K562 (cell line): Measurements from ENCODE around the gene TLX3. TPM values are rescaled to one million over a fixed set of nuclear protein-coding genes. Genes with fewer than 3 reads are reported as not detected.

ENCODE experiments used
- ATAC-seq: fragments of 200-7000 bp; cut with Tn5 transposase; 3 replicates; pipeline ENCODE4 v1.9.1; 2020; ENCODE audit warnings: moderate library complexity
- BruUV-seq: library from RNA; stranded (reverse); fragments of 400-500 nt; replicated peaks from 2 replicates; lab custom pipeline; 2021; lab: Mats Ljungman, UMichigan
- CTCF ChIA-PET: fragments of 300-600 bp; formaldehyde crosslinking; extraction: SDS; loops from one replicate; lab custom pipeline; 2021; ENCODE audit warnings: low intra/inter-chr PET ratio; lab: Yijun Ruan, JAX
- POLR2A ChIA-PET: fragments of 300-600, 350-650 bp; sonication (Branson Sonifier 250); formaldehyde crosslinking; extraction: SDS; loops from one replicate; lab custom pipeline; 2021; ENCODE audit warnings: antibody characterized with exemption, inconsistent platforms; lab: Yijun Ruan, JAX
- DNase-seq, 4 experiments: peaks; one replicate each; pipeline versions ENCODE4 v3.0.0 to v3.0.0-alpha.2; 2011 to 2018; ENCODE audit warnings: low spot score in 3 of 4, mixed read lengths in 3 of 4; ENCODE audit errors: extremely low read depth in 1 of 4
- FAIRE-seq: peaks from 2 replicates; lab custom pipeline; 2011; peaks lifted over from hg19 to GRCh38; lab: Jason Lieb, UNC
- H2AFZ ChIP-seq: 2 replicates; pipeline ENCODE4 v1.6.0; 2011; ENCODE audit warnings: low read depth, low read length, control low read depth, inconsistent platforms
- H3K27ac ChIP-seq: fragments of 200-600 bp; 3 replicates; pipeline ENCODE4 v1.8.0; 2011; ENCODE audit warnings: low read depth, mild to moderate bottlenecking, control low read depth, inconsistent platforms, low read length, moderate library complexity, mixed read lengths; ENCODE audit errors: extremely low read depth
- H3K27me3 ChIP-seq, 2 experiments: fragments of 300-600 bp in 1 of 2; 2 replicates in 1 of 2; 3 replicates in 1 of 2; pipeline versions ENCODE4 v1.6.0 to v1.8.0; 2011; ENCODE audit warnings: inconsistent platforms in 2 of 2, low read length in 2 of 2, mild to moderate bottlenecking in 1 of 2, mixed read lengths in 1 of 2, moderate library complexity in 1 of 2; ENCODE audit not compliant: control insufficient read depth in 2 of 2, insufficient read depth in 2 of 2
- H3K36me3 ChIP-seq: fragments of 300-600 bp; 3 replicates; pipeline ENCODE4 v1.8.0; 2011; ENCODE audit warnings: mild to moderate bottlenecking, low read length, inconsistent platforms; ENCODE audit not compliant: control insufficient read depth, insufficient read depth
- H3K4me1 ChIP-seq, 2 experiments: fragments of 200-600 bp in 1 of 2; replicated peaks in 1 of 2; 2 replicates in 1 of 2; 3 replicates in 1 of 2; pipeline versions ENCODE4 v1.5.1 to v1.8.0; 2011; ENCODE audit warnings: inconsistent platforms in 2 of 2, low read length in 2 of 2, mild to moderate bottlenecking in 1 of 2, mixed read lengths in 1 of 2, moderate library complexity in 1 of 2; ENCODE audit not compliant: control insufficient read depth in 2 of 2, insufficient read depth in 2 of 2
- H3K4me2 ChIP-seq: 2 replicates; pipeline ENCODE4 v1.6.1; 2011; ENCODE audit warnings: low read length, control low read depth, inconsistent platforms, mixed read lengths; ENCODE audit not compliant: insufficient read depth
- H3K4me3 ChIP-seq: fragments of 200-600 bp; sonication (generic), shearing (Covaris generic); 2 replicates; pipeline ENCODE4 v1.5.1; 2016; ENCODE audit warnings: control low read depth, inconsistent platforms
- H3K79me2 ChIP-seq: fragments of 200-600 bp; 3 replicates; pipeline ENCODE4 v1.8.0; 2011; ENCODE audit warnings: low read length, inconsistent platforms; ENCODE audit not compliant: control insufficient read depth, insufficient read depth
- H3K9ac ChIP-seq, 2 experiments: 2 replicates each; pipeline versions ENCODE4 v1.6.0 to v1.6.1; 2011; ENCODE audit warnings: low read depth in 2 of 2, low read length in 2 of 2, control low read depth in 1 of 2, inconsistent platforms in 1 of 2, mild to moderate bottlenecking in 1 of 2, mixed read lengths in 1 of 2; ENCODE audit not compliant: insufficient read depth in 1 of 2
- H3K9me1 ChIP-seq: one replicate; pipeline ENCODE4 v1.6.0; 2011; ENCODE audit warnings: inconsistent platforms, mild to moderate bottlenecking, low read length, moderate library complexity; ENCODE audit not compliant: control insufficient read depth, insufficient read depth
- H3K9me3 ChIP-seq: replicated peaks from 2 replicates; pipeline ENCODE4 v1.5.1; 2011; ENCODE audit warnings: low read depth, low read length, inconsistent platforms; ENCODE audit not compliant: control insufficient read depth, insufficient read depth
- H4K20me1 ChIP-seq: replicated peaks from 2 replicates; pipeline ENCODE4 v1.6.1; 2011; ENCODE audit warnings: low read length, inconsistent platforms, mixed read lengths; ENCODE audit not compliant: control insufficient read depth, insufficient read depth
- RAD21 ChIP-seq, 2 experiments: fragments of 250-450 bp in 1 of 2; fragments of 450-650 bp in 1 of 2; sonication (Bioruptor Pico) in 1 of 2; formaldehyde crosslinking in 1 of 2; IDR thresholded peaks in 1 of 2; conservative IDR thresholded peaks in 1 of 2; 2 replicates each; pipeline versions ENCODE4 v1.4.0 to v1.8.0; 2020 to 2022; ENCODE audit warnings: mild to moderate bottlenecking in 2 of 2, moderate library complexity in 1 of 2
- RB1 ChIP-seq: fragments of 450-650 bp; IDR thresholded peaks from 2 replicates; pipeline ENCODE4 v1.6.1; 2017; ENCODE audit warnings: low read depth, mild to moderate bottlenecking
- WGBS: fragments of 100-300 bp; shearing (Covaris generic); methylation state at CpG from one replicate; pipeline ENCODE4 v1.1.6; 2016; ENCODE audit warnings: low coverage, mixed read lengths; ENCODE audit not compliant: insufficient coverage; ENCODE audit errors: missing lambda C conversion rate; 5-methylcytosine and 5-hydroxymethylcytosine counted together
- in situ Hi-C: fragments of 300-500 bp; cut with MboI; formaldehyde crosslinking; loops from 4 replicates; pipeline ENCODE4 v1.15.0; 2018; ENCODE audit warnings: inconsistent platforms, mixed read lengths
- intact Hi-C: fragments of 100-400 bp; cut with micrococcal nuclease; formaldehyde crosslinking; loops from 2 replicates; pipeline ENCODE4 v1.14.2; 2022
- polyA plus RNA-seq, 8 experiments: library from polyadenylated mRNA; depleted of rRNA in 4 of 8; stranded (reverse) in 5 of 8; unstranded in 3 of 8; fragments of >200 nt; fragmentation: Nextera tagmentation in 2 of 8; fragmentation: Illumina TruSeq in 1 of 8; extraction: Ambion mirVana in 2 of 8; extraction: Trizol in 1 of 8; gene quantifications; 2 replicates each; pipeline versions ENCODE4 v1.2.1 to v1.2.3, GENCODE V29; 2011 to 2014; ENCODE audit warnings: inconsistent platforms in 1 of 8, missing spikeins in 1 of 8
- total RNA-seq, 7 experiments: library from RNA; depleted of rRNA in 6 of 7; stranded (reverse); fragments of >200 nt in 6 of 7; fragmentation: Illumina TruSeq in 2 of 7; extraction: Trizol in 2 of 7; gene quantifications; 2 replicates each; pipeline versions ENCODE4 v1.2.1 to v1.2.3, GENCODE V29; 2011 to 2021; ENCODE audit warnings: low replicate concordance in 1 of 7
- TF ChIP-seq, protein P1 (sequence below), 3 experiments: IDR thresholded peaks in 2 of 3; conservative IDR thresholded peaks in 1 of 3; 2 replicates each; pipeline ENCODE4 v1.5.1; 2011 to 2012; ENCODE audit warnings: low read length in 3 of 3, mild to moderate bottlenecking in 3 of 3, control low read depth in 2 of 3, improper control_type of control experiment in 1 of 3, inconsistent platforms in 1 of 3, low read depth in 1 of 3, mixed read lengths in 1 of 3, moderate library complexity in 1 of 3; ENCODE audit not compliant: insufficient read depth in 2 of 3
- TF ChIP-seq, protein P2 (sequence below), 2 experiments: fragments of 450-650 bp; formaldehyde crosslinking in 1 of 2; IDR thresholded peaks; 2 replicates each; pipeline versions ENCODE4 v1.4.0 to v1.6.1; 2014 to 2020; ENCODE audit warnings: mild to moderate bottlenecking in 2 of 2, borderline replicate concordance in 1 of 2, low read depth in 1 of 2

The TLX3 gene
- total and polyA plus RNA-seq, 9 of the 15 experiments (the other 6 are each of a cell fraction or from before 2014, with no cell fraction given): not detected

DNA sequence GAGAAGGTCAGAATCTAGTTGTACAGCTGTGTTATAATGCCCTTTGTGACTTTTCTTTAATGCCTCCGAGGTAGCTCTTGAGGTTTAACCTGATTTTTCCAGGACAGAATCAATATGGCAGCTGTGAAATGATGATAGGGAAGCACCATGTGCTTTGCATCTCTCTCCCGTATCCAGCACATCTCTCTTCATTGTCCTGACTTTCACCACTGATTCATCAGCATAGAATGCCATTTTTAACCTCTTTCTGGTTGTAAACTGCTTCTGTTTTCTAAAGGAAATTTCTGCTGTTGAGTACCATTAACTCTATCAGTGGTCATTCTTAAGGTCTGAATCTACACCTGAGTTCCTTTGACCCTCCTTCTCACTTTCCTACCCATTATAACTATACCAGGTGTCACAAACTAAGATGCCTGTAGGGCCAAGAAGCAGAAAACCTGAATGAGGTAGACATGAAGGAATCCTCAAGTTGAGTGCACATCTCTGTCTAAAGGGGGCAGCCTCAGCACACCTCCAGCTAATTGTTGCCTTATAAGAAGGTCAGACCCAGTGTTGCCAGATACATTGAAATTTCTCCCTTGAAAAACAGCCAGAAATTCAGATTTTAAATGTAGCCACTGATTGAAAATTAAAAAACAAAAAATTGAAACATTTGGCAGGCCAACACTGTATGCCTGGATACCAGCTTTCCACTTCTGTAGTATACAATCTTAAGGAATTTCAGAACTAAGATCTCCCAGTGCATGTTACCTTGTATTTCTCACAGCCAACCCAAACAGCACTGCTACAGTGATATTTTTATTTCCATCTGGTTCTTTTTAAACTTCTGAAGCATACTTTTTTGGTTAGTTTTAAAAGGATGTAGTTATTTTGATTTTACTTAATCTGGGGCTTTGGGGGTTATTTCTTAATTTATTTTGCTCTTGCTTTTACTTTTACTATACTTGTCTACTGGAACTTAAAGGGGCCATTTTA, 35.8 kb upstream of the TLX3 start:
- H3K4me2 ChIP-seq: no peak overlapping the region
- peak; percentile 85 for ATAC-seq
- CTCF ChIA-PET: interaction anchor here (0.5 to 1.2 kb wide), 2 partner anchors 69 to 789 kb away, joined by 3 to 4 read pairs; no protein-coding TSS in a partner anchor
- intact Hi-C loops: loop anchor here (1.0 to 2.0 kb wide), 2 partner anchors 64 to 69 kb away; no protein-coding TSS in a partner anchor
- no peak overlapping the region for H3K9ac ChIP-seq
- no peaks in the 10 kb centered on the region for H3K4me1 ChIP-seq
- POLR2A ChIA-PET: interaction anchor here (0.7 kb wide), 1 partner anchor 11 kb away, joined by 4 read pairs; no protein-coding TSS in a partner anchor
- peak; percentile 13 to 34 (median 15) for DNase-seq
- no peaks in the 10 kb centered on the region for H3K79me2 ChIP-seq
- in situ Hi-C loops: no loop called here
- H3K36me3 ChIP-seq: no peaks in the 10 kb centered on the region
- 0% methylated on average over 2 of the region's 2 CpGs for WGBS
- no peaks in the 10 kb centered on the region for H3K9me3 ChIP-seq
- TF ChIP-seq, protein P1, sequence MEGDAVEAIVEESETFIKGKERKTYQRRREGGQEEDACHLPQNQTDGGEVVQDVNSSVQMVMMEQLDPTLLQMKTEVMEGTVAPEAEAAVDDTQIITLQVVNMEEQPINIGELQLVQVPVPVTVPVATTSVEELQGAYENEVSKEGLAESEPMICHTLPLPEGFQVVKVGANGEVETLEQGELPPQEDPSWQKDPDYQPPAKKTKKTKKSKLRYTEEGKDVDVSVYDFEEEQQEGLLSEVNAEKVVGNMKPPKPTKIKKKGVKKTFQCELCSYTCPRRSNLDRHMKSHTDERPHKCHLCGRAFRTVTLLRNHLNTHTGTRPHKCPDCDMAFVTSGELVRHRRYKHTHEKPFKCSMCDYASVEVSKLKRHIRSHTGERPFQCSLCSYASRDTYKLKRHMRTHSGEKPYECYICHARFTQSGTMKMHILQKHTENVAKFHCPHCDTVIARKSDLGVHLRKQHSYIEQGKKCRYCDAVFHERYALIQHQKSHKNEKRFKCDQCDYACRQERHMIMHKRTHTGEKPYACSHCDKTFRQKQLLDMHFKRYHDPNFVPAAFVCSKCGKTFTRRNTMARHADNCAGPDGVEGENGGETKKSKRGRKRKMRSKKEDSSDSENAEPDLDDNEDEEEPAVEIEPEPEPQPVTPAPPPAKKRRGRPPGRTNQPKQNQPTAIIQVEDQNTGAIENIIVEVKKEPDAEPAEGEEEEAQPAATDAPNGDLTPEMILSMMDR (IDR thresholded peaks at IDR 0.05 in 2 of 3, conservative IDR thresholded peaks at IDR 0.05 in 1 of 3; ENCODE audit: insufficient read depth in 2 of 3, low read depth in 1 of 3, low read length in 3 of 3): peak in 2 of 3 experiments; percentile 43 to 58; a peak in 4 of 6 replicates
- TF ChIP-seq, protein P2, sequence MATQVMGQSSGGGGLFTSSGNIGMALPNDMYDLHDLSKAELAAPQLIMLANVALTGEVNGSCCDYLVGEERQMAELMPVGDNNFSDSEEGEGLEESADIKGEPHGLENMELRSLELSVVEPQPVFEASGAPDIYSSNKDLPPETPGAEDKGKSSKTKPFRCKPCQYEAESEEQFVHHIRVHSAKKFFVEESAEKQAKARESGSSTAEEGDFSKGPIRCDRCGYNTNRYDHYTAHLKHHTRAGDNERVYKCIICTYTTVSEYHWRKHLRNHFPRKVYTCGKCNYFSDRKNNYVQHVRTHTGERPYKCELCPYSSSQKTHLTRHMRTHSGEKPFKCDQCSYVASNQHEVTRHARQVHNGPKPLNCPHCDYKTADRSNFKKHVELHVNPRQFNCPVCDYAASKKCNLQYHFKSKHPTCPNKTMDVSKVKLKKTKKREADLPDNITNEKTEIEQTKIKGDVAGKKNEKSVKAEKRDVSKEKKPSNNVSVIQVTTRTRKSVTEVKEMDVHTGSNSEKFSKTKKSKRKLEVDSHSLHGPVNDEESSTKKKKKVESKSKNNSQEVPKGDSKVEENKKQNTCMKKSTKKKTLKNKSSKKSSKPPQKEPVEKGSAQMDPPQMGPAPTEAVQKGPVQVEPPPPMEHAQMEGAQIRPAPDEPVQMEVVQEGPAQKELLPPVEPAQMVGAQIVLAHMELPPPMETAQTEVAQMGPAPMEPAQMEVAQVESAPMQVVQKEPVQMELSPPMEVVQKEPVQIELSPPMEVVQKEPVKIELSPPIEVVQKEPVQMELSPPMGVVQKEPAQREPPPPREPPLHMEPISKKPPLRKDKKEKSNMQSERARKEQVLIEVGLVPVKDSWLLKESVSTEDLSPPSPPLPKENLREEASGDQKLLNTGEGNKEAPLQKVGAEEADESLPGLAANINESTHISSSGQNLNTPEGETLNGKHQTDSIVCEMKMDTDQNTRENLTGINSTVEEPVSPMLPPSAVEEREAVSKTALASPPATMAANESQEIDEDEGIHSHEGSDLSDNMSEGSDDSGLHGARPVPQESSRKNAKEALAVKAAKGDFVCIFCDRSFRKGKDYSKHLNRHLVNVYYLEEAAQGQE (IDR thresholded peaks at IDR 0.05; ENCODE audit: borderline replicate concordance): peak; percentile 20; the same call in 1 of the 2 replicates
- TF ChIP-seq, protein P2 (CRISPR knock-in tag; IDR thresholded peaks at IDR 0.05; ENCODE audit: low read depth): no peak
- no peak for TF ChIP-seq RB1
- TF ChIP-seq RAD21 (CRISPR knock-in tag; conservative IDR thresholded peaks at IDR 0.05 in 1 of 2, IDR thresholded peaks at IDR 0.05 in 1 of 2): peak; percentile 26 to 51; a peak in 3 of 4 replicates
- no peaks in the 10 kb centered on the region for H3K9me1 ChIP-seq
- H2AFZ ChIP-seq: no peak overlapping the region
- BruUV-seq: no TSS peak
- FAIRE-seq: peak; percentile 65
- no peaks in the 10 kb centered on the region for H3K27me3 ChIP-seq
- no peak overlapping the region for H3K4me3 ChIP-seq
- no peak overlapping the region for H3K27ac ChIP-seq
- no peaks in the 10 kb centered on the region for H4K20me1 ChIP-seq
